GM21367 (cell line): ENCODE measurements around the gene KRTAP9-4.
"Not testable (repeated sequence)": the region's sequence is repeated elsewhere in the genome, so short reads cannot be mapped to it uniquely, and the experiment has no call there.

Experiments
- ATAC-seq: cut with Tn5 transposase; IDR thresholded peaks from one replicate; pipeline ENCODE4 v1.9.1; 2021; ENCODE audit not compliant: unreplicated experiment

The KRTAP9-4 gene

DNA sequence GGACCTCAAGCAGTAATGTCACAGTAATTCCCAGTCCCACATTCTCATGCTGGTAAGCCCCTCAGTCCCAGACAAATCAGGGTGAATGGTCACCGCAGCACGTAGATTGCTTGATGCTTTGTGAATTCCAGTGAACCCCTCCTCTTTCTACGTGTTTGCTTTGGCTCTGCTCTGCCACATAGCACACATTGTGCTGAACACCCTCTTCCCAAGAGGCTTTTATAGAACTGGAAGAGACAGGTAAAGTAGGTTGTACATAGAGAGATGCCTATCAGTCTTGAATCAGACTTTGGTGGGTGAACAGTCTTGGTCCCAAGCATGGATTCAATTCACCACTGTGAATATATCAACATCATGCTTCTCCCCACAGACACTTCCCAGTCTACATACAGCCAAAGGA, 15.1 kb downstream of the KRTAP9-4 start:
- ATAC-seq, result no peak

DNA sequence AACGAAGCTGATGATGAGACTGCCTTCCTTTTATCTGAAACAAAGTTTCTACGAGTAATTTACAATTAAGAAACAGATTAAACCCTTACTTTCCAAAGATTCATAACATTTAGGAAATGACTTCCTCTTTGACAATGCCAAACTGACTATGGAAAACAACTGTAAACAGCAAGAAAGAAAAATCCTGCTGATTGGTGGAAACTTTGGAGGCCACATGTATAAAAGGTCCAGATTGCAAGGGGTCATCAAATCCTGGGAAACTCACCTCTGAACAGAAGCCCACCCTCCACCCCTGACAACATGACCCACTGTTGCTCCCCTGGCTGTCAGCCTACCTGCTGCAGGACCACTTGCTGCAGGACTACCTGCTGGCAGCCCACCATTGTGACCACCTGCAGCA, 15.6 kb downstream of the KRTAP9-4 start, which contains the start of gene KRTAP9-6:
Gene KRTAP9-6 (plus strand): TSS at position 301 of the 400 bp plus-strand sequence. CDS start 0 bp downstream, at position 301.
- ATAC-seq, result no peak

DNA sequence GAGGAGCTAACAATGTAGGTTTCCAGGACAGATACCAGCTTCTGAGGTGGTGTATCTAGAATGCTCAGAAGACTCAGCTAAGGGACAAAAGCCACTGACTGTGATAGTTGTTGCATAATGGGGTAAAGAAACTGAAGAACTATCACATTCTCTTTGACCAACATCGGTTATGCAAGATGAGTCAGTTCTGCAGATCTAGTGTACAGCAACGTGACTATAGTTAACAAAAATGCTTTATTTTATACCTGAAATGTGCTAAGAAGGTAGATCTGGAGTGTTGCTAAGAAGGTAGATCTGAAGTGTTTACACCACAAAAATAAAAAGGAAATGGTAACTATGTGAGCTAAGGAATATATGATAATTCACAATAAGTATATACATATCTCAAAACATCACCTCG, 18.2 kb downstream of the KRTAP9-4 start:
- ATAC-seq, result no peak

- not testable (repeated sequence) for ATAC-seq
These were observed 21.8 kb downstream of the KRTAP9-4 start for GRCh38 chr17:41271323-41271722.

DNA sequence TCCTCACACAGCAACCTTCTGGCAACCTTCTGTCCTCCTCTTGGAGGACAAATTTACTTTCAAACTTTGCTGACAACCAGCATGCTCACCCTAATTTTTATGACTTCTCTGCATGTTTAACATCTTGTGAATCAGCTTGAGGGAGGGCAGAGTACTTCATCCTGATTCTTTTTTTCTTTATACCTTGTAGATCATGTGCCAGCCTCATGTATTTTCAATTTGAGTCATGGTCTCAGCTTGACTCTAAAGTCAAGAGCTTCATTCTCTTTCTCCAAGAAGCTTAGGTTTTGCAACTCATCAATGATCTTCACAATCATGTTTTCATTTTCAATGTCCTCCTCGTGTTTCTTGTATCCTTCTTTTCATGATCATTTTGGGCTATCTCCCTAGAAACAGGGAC, 22.4 kb downstream of the KRTAP9-4 start:
- ATAC-seq, result no peak

GRCh38 chr17:41275648-41276190, 26.2 kb downstream of the KRTAP9-4 start, which contains the start of gene KRTAP9-7:
Gene KRTAP9-7, plus strand, starts transcription at chr17:41275698. Its CDS starts 0 bp downstream, at chr17:41275698.
- ATAC-seq, result not testable (repeated sequence)

DNA sequence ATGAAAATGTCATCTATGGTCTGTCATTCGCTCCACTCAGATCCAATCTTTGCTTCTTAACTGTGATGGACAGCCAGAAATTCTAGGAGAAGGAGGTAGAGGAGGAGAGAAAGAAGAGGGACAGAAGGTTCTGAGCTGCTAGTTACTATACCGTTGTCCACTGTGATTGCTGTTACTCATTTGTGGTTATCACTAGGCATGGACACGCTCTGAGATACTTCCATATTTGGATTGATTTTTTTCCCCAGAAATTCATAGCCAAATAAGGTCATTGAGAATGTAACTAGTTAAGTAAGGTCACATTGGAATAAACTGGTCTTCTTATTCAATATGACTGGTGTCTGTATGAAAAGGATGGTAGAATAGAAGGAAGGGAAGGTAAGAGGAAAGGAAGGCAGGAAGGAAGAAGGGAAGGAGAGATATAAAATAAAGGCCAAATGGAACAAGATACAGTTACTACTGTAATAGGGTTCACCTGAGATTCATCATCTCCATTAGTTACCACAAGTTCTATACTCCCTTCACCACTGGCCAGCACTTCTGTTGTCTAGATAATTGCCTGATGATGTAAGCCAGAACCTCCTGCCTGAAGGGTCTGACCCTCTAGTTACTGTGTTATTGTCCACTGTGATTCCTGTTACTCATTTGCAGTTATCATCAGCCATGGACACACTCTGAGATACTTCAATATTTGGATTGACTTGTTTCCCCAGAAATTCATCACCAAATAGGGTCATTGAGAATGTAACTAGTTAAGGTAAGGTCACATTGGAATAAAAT, 28.9 kb downstream of the KRTAP9-4 start:
- ATAC-seq, result no peak

DNA sequence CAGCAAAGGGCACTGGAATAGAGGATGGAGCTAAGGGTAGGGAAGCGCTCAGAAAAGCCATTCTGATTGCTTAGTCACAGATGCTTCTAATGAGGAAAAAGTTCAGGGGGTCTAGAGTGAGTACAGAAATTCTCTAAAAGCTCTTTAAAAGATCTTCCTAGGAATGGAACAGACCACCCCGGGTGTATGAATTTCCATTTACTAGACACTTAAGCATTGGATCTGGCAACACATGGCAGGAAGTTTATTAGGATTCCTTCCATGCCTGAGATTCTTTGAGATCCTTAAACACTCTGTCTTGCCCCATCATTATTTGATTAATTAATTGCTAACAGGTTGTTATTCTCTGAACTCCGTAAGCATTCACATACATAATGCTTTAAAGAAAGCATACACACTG, 34.6 kb downstream of the KRTAP9-4 start:
- no peak for ATAC-seq

- no peak for ATAC-seq
These were observed 35.1 kb downstream of the KRTAP9-4 start for GRCh38 chr17:41284546-41284945.

DNA sequence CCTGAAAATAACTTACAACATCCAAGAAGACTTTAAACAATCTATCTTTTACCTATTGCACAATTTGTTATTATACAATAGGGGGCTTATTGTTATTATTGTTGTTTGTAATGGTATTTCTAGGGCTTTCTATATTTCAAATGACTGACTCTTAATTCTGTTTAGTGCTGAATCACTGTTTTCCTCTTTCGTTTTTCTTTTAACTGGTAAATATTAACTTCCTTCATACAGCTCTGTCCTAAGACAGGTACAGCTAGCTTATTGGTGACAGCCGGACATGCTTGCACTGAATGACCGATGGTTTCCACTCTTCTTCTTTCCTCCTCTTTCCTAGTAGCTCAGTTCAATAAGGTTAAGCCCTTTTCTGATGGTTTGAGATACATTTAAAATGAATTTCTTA, 37.6 kb downstream of the KRTAP9-4 start:
- no peak for ATAC-seq

DNA sequence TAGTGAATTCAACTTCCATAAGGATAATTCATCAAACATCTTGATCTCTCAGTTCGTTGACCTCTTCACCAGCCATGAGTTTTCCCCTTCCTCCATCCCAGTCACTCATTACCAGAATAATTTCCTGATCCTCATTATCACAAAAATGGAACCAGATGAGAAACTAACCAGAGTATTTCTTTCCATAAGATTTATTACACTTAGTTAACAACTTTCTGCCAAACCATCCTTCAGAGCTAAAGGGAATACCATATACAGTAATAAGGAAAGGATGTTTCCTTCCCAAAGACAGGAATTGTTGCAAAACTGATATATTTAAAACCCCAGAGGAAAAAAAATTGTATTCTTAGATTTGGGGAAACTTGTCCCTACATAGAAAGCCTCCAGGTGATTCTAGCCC, 44.5 kb downstream of the KRTAP9-4 start:
- no peak for ATAC-seq

GRCh38 chr17:41296846-41297245, 47.4 kb downstream of the KRTAP9-4 start:
- no peak for ATAC-seq

GRCh38 chr17:41298458-41299135, 49.1 kb downstream of the KRTAP9-4 start:
- no peak for ATAC-seq
